ENCODE measurements around the gene LIMA1. TPM values are rescaled to one million over a fixed set of nuclear protein-coding genes. Genes with fewer than 3 reads are reported as not detected.

The LIMA1 gene
- total RNA-seq, 2 donors from 2014 or later = 20.1 to 26.0 TPM

GRCh38 chr12:50265770-50266524 lies 17.4 kb downstream of the LIMA1 start:
- no peaks in the 10 kb centered on the region for H3K36me3 Mint-ChIP-seq (ENCODE audit: low read depth)

DNA sequence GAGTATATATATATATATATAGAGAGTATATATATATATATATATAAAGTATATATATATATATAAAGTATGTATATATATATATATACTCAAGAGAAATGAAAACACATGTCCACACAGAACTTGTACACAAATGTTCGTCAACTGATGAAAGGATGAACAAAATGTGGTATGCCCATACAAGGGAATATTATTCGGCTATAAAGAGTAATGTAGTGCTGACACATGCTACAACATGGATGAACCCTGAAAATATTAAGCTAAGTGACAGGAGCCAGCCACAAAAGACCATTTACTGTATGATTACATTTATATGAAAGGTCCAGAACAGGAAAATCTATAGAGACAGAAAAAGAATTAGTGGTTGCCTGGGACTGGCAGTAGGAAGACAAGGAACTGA lies 19.5 kb downstream of the LIMA1 start:
- peaks cover 5% of the 10 kb centered on the region for H3K4me1 Mint-ChIP-seq
- 93% methylated on average over 1 to 2 of the region's 2 CpGs for WGBS, 2 experiments (ENCODE audit: insufficient coverage in 1 of 2, insufficient read length in 1 of 2)
- Histone ChIP-seq H3K27me3 (ENCODE audit: control insufficient read depth, insufficient read depth, low read length, poor library complexity, severe bottlenecking) (no peaks in the 10 kb centered on the region), H3K9ac (ENCODE audit: extremely low read depth, low read length, poor library complexity, severe bottlenecking) (no peak overlapping the region), H3K4me3 (ENCODE audit: low read length) (no peak overlapping the region), H3K36me3 (ENCODE audit: control insufficient read depth, insufficient read depth, low read length) (no peaks in the 10 kb centered on the region), H3K4me1 (ENCODE audit: control insufficient read depth, insufficient read depth, low read length) (no peaks in the 10 kb centered on the region), H3K9me3 (ENCODE audit: control insufficient read depth, low read length) (peaks cover 8% of the 10 kb centered on the region), H3K27ac (ENCODE audit: low read depth, low read length) (no peak overlapping the region)
- no peaks in the 10 kb centered on the region for H3K27me3 Mint-ChIP-seq (ENCODE audit: insufficient read depth)
- peaks cover 3% of the 10 kb centered on the region for H3K9me3 Mint-ChIP-seq
- TF ChIP-seq, protein P1, sequence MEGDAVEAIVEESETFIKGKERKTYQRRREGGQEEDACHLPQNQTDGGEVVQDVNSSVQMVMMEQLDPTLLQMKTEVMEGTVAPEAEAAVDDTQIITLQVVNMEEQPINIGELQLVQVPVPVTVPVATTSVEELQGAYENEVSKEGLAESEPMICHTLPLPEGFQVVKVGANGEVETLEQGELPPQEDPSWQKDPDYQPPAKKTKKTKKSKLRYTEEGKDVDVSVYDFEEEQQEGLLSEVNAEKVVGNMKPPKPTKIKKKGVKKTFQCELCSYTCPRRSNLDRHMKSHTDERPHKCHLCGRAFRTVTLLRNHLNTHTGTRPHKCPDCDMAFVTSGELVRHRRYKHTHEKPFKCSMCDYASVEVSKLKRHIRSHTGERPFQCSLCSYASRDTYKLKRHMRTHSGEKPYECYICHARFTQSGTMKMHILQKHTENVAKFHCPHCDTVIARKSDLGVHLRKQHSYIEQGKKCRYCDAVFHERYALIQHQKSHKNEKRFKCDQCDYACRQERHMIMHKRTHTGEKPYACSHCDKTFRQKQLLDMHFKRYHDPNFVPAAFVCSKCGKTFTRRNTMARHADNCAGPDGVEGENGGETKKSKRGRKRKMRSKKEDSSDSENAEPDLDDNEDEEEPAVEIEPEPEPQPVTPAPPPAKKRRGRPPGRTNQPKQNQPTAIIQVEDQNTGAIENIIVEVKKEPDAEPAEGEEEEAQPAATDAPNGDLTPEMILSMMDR (conservative IDR thresholded peaks at IDR 0.05) = no peak
- DNase-seq = no peak
- H3K4me3 Mint-ChIP-seq = no peak overlapping the region
- no peaks in the 10 kb centered on the region for H3K36me3 Mint-ChIP-seq (ENCODE audit: low read depth)
- H3K27ac Mint-ChIP-seq = no peak overlapping the region

More at GRCh38 chr12:50265770-50266524, 17.4 kb downstream of the LIMA1 start:
- H3K36me3 ChIP-seq (ENCODE audit: control insufficient read depth, insufficient read depth, low read length) = no peaks in the 10 kb centered on the region
- no peaks in the 10 kb centered on the region for H3K27me3 ChIP-seq (ENCODE audit: control insufficient read depth, insufficient read depth, low read length, poor library complexity, severe bottlenecking)
- no peak overlapping the region for H3K4me3 ChIP-seq (ENCODE audit: low read length)
- H3K4me1 ChIP-seq (ENCODE audit: control insufficient read depth, insufficient read depth, low read length) = no peaks in the 10 kb centered on the region
- H3K9ac ChIP-seq (ENCODE audit: extremely low read depth, low read length, poor library complexity, severe bottlenecking) = no peak overlapping the region
- Mint-ChIP-seq H3K9me3 (peaks cover 3% of the 10 kb centered on the region), H3K4me1 (no peaks in the 10 kb centered on the region), H3K27me3 (ENCODE audit: insufficient read depth) (no peaks in the 10 kb centered on the region), H3K4me3 (no peak overlapping the region), H3K27ac (no peak overlapping the region)
- peaks cover 8% of the 10 kb centered on the region for H3K9me3 ChIP-seq (ENCODE audit: control insufficient read depth, low read length)
- TF ChIP-seq, protein P1 (conservative IDR thresholded peaks at IDR 0.05) = no peak
- no peak for DNase-seq
- 100% methylated on average over 1 of the region's 1 CpG; no CpG with 5 or more reads in 1 of the 2 experiments for WGBS, 2 experiments (ENCODE audit: insufficient coverage in 1 of 2, insufficient read length in 1 of 2)
- H3K27ac ChIP-seq (ENCODE audit: low read depth, low read length) = no peak overlapping the region

DNA sequence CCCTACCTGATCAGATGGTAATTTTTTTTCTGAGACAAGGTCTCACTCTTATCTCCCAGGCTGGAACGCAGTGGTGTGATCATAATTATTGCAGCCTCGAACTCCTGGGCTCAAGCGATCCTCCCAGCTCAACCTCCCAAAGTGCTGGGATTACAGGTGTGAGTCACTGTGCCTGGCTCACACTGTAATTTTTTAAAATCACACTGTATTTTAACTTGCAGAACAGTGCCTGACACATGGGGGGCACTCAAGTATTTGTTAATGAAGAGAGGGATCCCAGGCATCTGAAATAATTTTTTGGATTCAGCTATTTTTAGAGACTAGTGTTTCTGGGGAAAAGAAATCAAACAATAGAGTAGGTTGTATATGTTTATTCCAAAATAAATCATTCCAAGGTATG lies 21.7 kb downstream of the LIMA1 start:
- H3K4me1 ChIP-seq (ENCODE audit: control insufficient read depth, insufficient read depth, low read length) = no peaks in the 10 kb centered on the region
- no peak overlapping the region for H3K4me3 ChIP-seq (ENCODE audit: low read length)
- peaks cover 7% of the 10 kb centered on the region for H3K4me1 Mint-ChIP-seq
- peaks cover 3% of the 10 kb centered on the region for H3K9me3 Mint-ChIP-seq
- no peaks in the 10 kb centered on the region for H3K27me3 Mint-ChIP-seq (ENCODE audit: insufficient read depth)
- H3K36me3 ChIP-seq (ENCODE audit: control insufficient read depth, insufficient read depth, low read length) = no peaks in the 10 kb centered on the region
- H3K4me3 Mint-ChIP-seq = no peak overlapping the region
- no peaks in the 10 kb centered on the region for H3K36me3 Mint-ChIP-seq (ENCODE audit: low read depth)
- TF ChIP-seq, protein P1 (conservative IDR thresholded peaks at IDR 0.05) = no peak
- H3K27me3 ChIP-seq (ENCODE audit: control insufficient read depth, insufficient read depth, low read length, poor library complexity, severe bottlenecking) = no peaks in the 10 kb centered on the region
- peaks cover 8% of the 10 kb centered on the region for H3K9me3 ChIP-seq (ENCODE audit: control insufficient read depth, low read length)
- H3K27ac ChIP-seq (ENCODE audit: low read depth, low read length) = no peak overlapping the region
- H3K27ac Mint-ChIP-seq = no peak overlapping the region
- DNase-seq = no peak
- 95 to 100% methylated on average over 3 of the region's 3 CpGs for WGBS, 2 experiments (ENCODE audit: insufficient coverage in 1 of 2, insufficient read length in 1 of 2)
- H3K9ac ChIP-seq (ENCODE audit: extremely low read depth, low read length, poor library complexity, severe bottlenecking) = no peak overlapping the region
